ENCODE results near the gene MAPT.

MAPT gene

DNA sequence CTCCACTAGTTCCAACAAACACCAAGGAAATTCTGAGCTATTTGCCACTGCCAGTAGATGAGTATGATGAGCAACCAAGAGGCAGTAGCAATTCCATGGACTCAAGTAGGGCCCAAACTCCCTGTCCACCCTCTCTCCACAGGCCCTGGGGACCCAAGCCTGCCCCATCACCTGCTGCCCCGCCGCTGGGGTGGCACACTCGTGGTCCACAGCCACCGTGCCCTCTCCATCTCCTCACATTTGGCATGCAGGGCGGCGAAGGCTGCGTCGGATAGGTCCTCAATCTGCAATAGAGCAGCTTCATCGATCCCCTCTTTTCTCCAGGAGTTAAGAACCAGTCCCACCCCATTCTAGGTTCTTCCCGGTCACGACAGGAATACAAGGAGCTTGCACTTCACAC lies 138.6 kb downstream of the MAPT start:
- no peak overlapping the region for H3K27ac ChIP-seq (ENCODE audit: low read length, poor library complexity, severe bottlenecking)
- WGBS = 85% methylated on average over 9 of the region's 11 CpGs
- no peak overlapping the region for H3K4ac ChIP-seq (ENCODE audit: low read depth in 1 of 2, low read length in 2 of 2)

DNA sequence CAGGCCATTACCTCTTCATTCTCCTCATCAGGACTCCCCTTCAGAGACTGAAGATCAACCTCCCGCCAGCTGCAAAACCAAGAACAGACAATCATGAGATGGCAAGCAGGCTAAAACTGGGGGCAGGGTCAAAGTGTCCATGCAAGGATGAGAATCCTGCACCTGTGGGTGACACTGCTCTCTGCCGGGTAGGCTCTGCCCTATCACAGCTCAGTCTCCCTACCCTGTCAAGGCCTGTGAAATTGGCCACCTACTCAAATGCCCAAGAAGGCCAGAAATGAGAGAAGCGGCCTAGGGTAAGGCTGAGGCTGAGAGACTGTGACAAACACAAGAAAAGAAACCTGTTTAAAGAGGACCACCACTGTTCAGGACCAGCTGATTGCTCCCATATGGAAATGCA lies 139.0 kb downstream of the MAPT start:
- WGBS = 97% methylated on average over 3 of the region's 3 CpGs
- H3K36me3 ChIP-seq (ENCODE audit: control insufficient read depth in 1 of 2, insufficient read depth in 2 of 2, low read depth in 1 of 2, low read length in 2 of 2) = peaks cover 46 to 98% of the 10 kb centered on the region in 2 experiments
- no peak overlapping the region for H2BK5ac ChIP-seq (ENCODE audit: low read depth, low read length, poor library complexity, severe bottlenecking)
- no peak overlapping the region for H2AK5ac ChIP-seq (ENCODE audit: low read length, severe bottlenecking)
- H3K9me3 ChIP-seq (ENCODE audit: control insufficient read depth, low read length) = no peaks in the 10 kb centered on the region
- no peak overlapping the region for H3K4ac ChIP-seq (ENCODE audit: low read depth in 1 of 2, low read length in 2 of 2)
- H3K18ac ChIP-seq (ENCODE audit: low read depth in 1 of 2, low read length in 2 of 2) = no peak overlapping the region
- no peak overlapping the region for H3K14ac ChIP-seq (ENCODE audit: low read length in 2 of 2)
- no peak overlapping the region for H3K23ac ChIP-seq (ENCODE audit: low read length in 2 of 2)
- peaks cover 46% of the 10 kb centered on the region for H3K79me1 ChIP-seq (replicated peaks; ENCODE audit: low read length, poor library complexity, severe bottlenecking)
- H2AFZ ChIP-seq (ENCODE audit: low read depth, low read length) = no peak overlapping the region
- H2BK15ac ChIP-seq (ENCODE audit: low read depth, poor library complexity, severe bottlenecking) = no peak overlapping the region
- no peak for DNase-seq
- no peaks in the 10 kb centered on the region for H3K4me1 ChIP-seq (ENCODE audit: control insufficient read depth, insufficient read depth, low read depth, low read length)
- H3K4me3 ChIP-seq (ENCODE audit: insufficient read depth in 1 of 2, low read depth in 1 of 2, low read length in 2 of 2) = no peak overlapping the region
- H3K27me3 ChIP-seq (ENCODE audit: control insufficient read depth in 1 of 2, insufficient read depth in 1 of 2, low read length in 2 of 2) = no peaks in the 10 kb centered on the region
- H4K8ac ChIP-seq (ENCODE audit: low read length) = no peak overlapping the region
- H4K91ac ChIP-seq (ENCODE audit: low read length) = no peak overlapping the region
- H2BK12ac ChIP-seq (ENCODE audit: low read length in 2 of 2) = no peak overlapping the region
- H3K9ac ChIP-seq (ENCODE audit: low read length) = no peak overlapping the region
- H3K27ac ChIP-seq (ENCODE audit: low read length, poor library complexity, severe bottlenecking) = no peak overlapping the region
- no peak overlapping the region for H2BK120ac ChIP-seq (ENCODE audit: low read depth, low read length)
- H3K4me2 ChIP-seq (ENCODE audit: low read length, poor library complexity, severe bottlenecking) = no peak overlapping the region

More for the DNA sequence above, 138.6 kb downstream of the MAPT start:
- Histone ChIP-seq H3K23ac (ENCODE audit: low read length in 2 of 2) (no peak overlapping the region), H2BK15ac (ENCODE audit: low read depth, poor library complexity, severe bottlenecking) (no peak overlapping the region), H2AFZ (ENCODE audit: low read depth, low read length) (no peak overlapping the region), H3K36me3 (ENCODE audit: control insufficient read depth in 1 of 2, insufficient read depth in 2 of 2, low read depth in 1 of 2, low read length in 2 of 2) (peaks cover 44 to 98% of the 10 kb centered on the region in 2 experiments), H3K4me3 (ENCODE audit: insufficient read depth in 1 of 2, low read depth in 1 of 2, low read length in 2 of 2) (no peak overlapping the region), H3K18ac (ENCODE audit: low read depth in 1 of 2, low read length in 2 of 2) (no peak overlapping the region), H3K9me3 (ENCODE audit: control insufficient read depth, low read length) (no peaks in the 10 kb centered on the region), H3K9ac (ENCODE audit: low read length) (no peak overlapping the region), H2AK5ac (ENCODE audit: low read length, severe bottlenecking) (no peak overlapping the region), H2BK5ac (ENCODE audit: low read depth, low read length, poor library complexity, severe bottlenecking) (no peak overlapping the region), H3K4me2 (ENCODE audit: low read length, poor library complexity, severe bottlenecking) (no peak overlapping the region), H3K27me3 (ENCODE audit: control insufficient read depth in 1 of 2, insufficient read depth in 1 of 2, low read length in 2 of 2) (no peaks in the 10 kb centered on the region), H4K8ac (ENCODE audit: low read length) (no peak overlapping the region), H4K91ac (ENCODE audit: low read length) (no peak overlapping the region), H3K79me1 (replicated peaks; ENCODE audit: low read length, poor library complexity, severe bottlenecking) (peaks cover 44% of the 10 kb centered on the region), H3K14ac (ENCODE audit: low read length in 2 of 2) (no peak overlapping the region), H2BK12ac (ENCODE audit: low read length in 2 of 2) (no peak overlapping the region), H3K4me1 (ENCODE audit: control insufficient read depth, insufficient read depth, low read depth, low read length) (no peaks in the 10 kb centered on the region), H2BK120ac (ENCODE audit: low read depth, low read length) (no peak overlapping the region)
- DNase-seq = no peak

- no peak overlapping the region for H2BK5ac ChIP-seq (ENCODE audit: low read depth, low read length, poor library complexity, severe bottlenecking)
- H2AFZ ChIP-seq (ENCODE audit: low read depth, low read length) = no peak overlapping the region
- no peak overlapping the region for H2BK12ac ChIP-seq (ENCODE audit: low read length in 2 of 2)
- H3K4me1 ChIP-seq (ENCODE audit: control insufficient read depth, insufficient read depth, low read depth, low read length) = no peaks in the 10 kb centered on the region
- H3K36me3 ChIP-seq (ENCODE audit: control insufficient read depth in 1 of 2, insufficient read depth in 2 of 2, low read depth in 1 of 2, low read length in 2 of 2) = peaks cover 59 to 100% of the 10 kb centered on the region in 2 experiments
- no peak overlapping the region for H3K14ac ChIP-seq (ENCODE audit: low read length in 2 of 2)
- H3K4me2 ChIP-seq (ENCODE audit: low read length, poor library complexity, severe bottlenecking) = no peak overlapping the region
- DNase-seq = peak; percentile 70
- H3K27me3 ChIP-seq (ENCODE audit: control insufficient read depth in 1 of 2, insufficient read depth in 1 of 2, low read length in 2 of 2) = no peaks in the 10 kb centered on the region
- no peak overlapping the region for H2BK120ac ChIP-seq (ENCODE audit: low read depth, low read length)
- H3K4ac ChIP-seq (ENCODE audit: low read depth in 1 of 2, low read length in 2 of 2) = no peak overlapping the region
- H3K9ac ChIP-seq (ENCODE audit: low read length) = peak overlapping the region; percentile 19
- H2AK5ac ChIP-seq (ENCODE audit: low read length, severe bottlenecking) = no peak overlapping the region
- H3K79me1 ChIP-seq (replicated peaks; ENCODE audit: low read length, poor library complexity, severe bottlenecking) = peaks cover 55% of the 10 kb centered on the region
- no peak overlapping the region for H2BK15ac ChIP-seq (ENCODE audit: low read depth, poor library complexity, severe bottlenecking)
- no peak overlapping the region for H4K91ac ChIP-seq (ENCODE audit: low read length)
- H3K9me3 ChIP-seq (ENCODE audit: control insufficient read depth, low read length) = no peaks in the 10 kb centered on the region
- H3K23ac ChIP-seq (ENCODE audit: low read length in 2 of 2) = no peak overlapping the region
- H3K27ac ChIP-seq (ENCODE audit: low read length, poor library complexity, severe bottlenecking) = no peak overlapping the region
- H4K8ac ChIP-seq (ENCODE audit: low read length) = no peak overlapping the region
- H3K18ac ChIP-seq (ENCODE audit: low read depth in 1 of 2, low read length in 2 of 2) = no peak overlapping the region
- no peak overlapping the region for H3K4me3 ChIP-seq (ENCODE audit: insufficient read depth in 1 of 2, low read depth in 1 of 2, low read length in 2 of 2)
- WGBS = 100% methylated on average over 3 of the region's 3 CpGs
Observed at GRCh38 chr17:46035112-46035818, 140.9 kb downstream of the MAPT start.

GRCh38 chr17:46036491-46036890 lies 142.1 kb downstream of the MAPT start:
- H3K27ac ChIP-seq (ENCODE audit: low read length, poor library complexity, severe bottlenecking) = no peak overlapping the region
- no peak overlapping the region for H2BK120ac ChIP-seq (ENCODE audit: low read depth, low read length)
- H3K18ac ChIP-seq (ENCODE audit: low read depth in 1 of 2, low read length in 2 of 2) = no peak overlapping the region
- H3K4ac ChIP-seq (ENCODE audit: low read depth in 1 of 2, low read length in 2 of 2) = no peak overlapping the region
- no peak overlapping the region for H3K9ac ChIP-seq (ENCODE audit: low read length)
- no peak overlapping the region for H2AK5ac ChIP-seq (ENCODE audit: low read length, severe bottlenecking)
- peaks cover 51% of the 10 kb centered on the region for H3K79me1 ChIP-seq (replicated peaks; ENCODE audit: low read length, poor library complexity, severe bottlenecking)
- H4K8ac ChIP-seq (ENCODE audit: low read length) = no peak overlapping the region
- H3K23ac ChIP-seq (ENCODE audit: low read length in 2 of 2) = no peak overlapping the region
- no peak overlapping the region for H2AFZ ChIP-seq (ENCODE audit: low read depth, low read length)
- WGBS = 88% methylated on average over 6 of the region's 6 CpGs
- no peaks in the 10 kb centered on the region for H3K9me3 ChIP-seq (ENCODE audit: control insufficient read depth, low read length)
- no peak overlapping the region for H2BK15ac ChIP-seq (ENCODE audit: low read depth, poor library complexity, severe bottlenecking)
- H3K14ac ChIP-seq (ENCODE audit: low read length in 2 of 2) = no peak overlapping the region
- peaks cover 47 to 100% of the 10 kb centered on the region in 2 experiments for H3K36me3 ChIP-seq (ENCODE audit: control insufficient read depth in 1 of 2, insufficient read depth in 2 of 2, low read depth in 1 of 2, low read length in 2 of 2)
- H3K27me3 ChIP-seq (ENCODE audit: control insufficient read depth in 1 of 2, insufficient read depth in 1 of 2, low read length in 2 of 2) = no peaks in the 10 kb centered on the region
- H3K4me2 ChIP-seq (ENCODE audit: low read length, poor library complexity, severe bottlenecking) = no peak overlapping the region
- H2BK5ac ChIP-seq (ENCODE audit: low read depth, low read length, poor library complexity, severe bottlenecking) = no peak overlapping the region
- no peaks in the 10 kb centered on the region for H3K4me1 ChIP-seq (ENCODE audit: control insufficient read depth, insufficient read depth, low read depth, low read length)
- H2BK12ac ChIP-seq (ENCODE audit: low read length in 2 of 2) = no peak overlapping the region
- DNase-seq = no peak
- H4K91ac ChIP-seq (ENCODE audit: low read length) = no peak overlapping the region
- no peak overlapping the region for H3K4me3 ChIP-seq (ENCODE audit: insufficient read depth in 1 of 2, low read depth in 1 of 2, low read length in 2 of 2)
